Panc1 (cell line): ENCODE data around the gene MXD4.

Experiments
- CTCF ChIP-seq: fragments of 450-650 bp; IDR thresholded peaks from 2 replicates; pipeline ENCODE4 v1.5.1; 2017; ENCODE audit warnings: mild to moderate bottlenecking
- POLR2AphosphoS5 ChIP-seq: IDR thresholded peaks from 2 replicates; pipeline ENCODE4 v1.6.1; 2012; ENCODE audit warnings: mild to moderate bottlenecking, low read depth, low read length, moderate library complexity
- REST ChIP-seq, 2 experiments: IDR thresholded peaks; 2 replicates each; pipeline ENCODE4 v1.6.1; 2011 to 2012; ENCODE audit warnings: low read depth in 2 of 2, control low read depth in 1 of 2, low read length in 1 of 2, mild to moderate bottlenecking in 1 of 2, moderate library complexity in 1 of 2; ENCODE audit not compliant: insufficient read depth in 1 of 2
- SIN3A ChIP-seq: IDR thresholded peaks from 2 replicates; pipeline ENCODE4 v1.6.1; 2012; ENCODE audit warnings: low read depth, mild to moderate bottlenecking, low read length, moderate library complexity, borderline replicate concordance; ENCODE audit not compliant: insufficient read depth

- TF ChIP-seq CTCF (no peak), POLR2AphosphoS5 (no peak), REST (IDR thresholded peaks at IDR 0.05; ENCODE audit: insufficient read depth in 1 of 2, low read depth in 2 of 2, low read length in 1 of 2) (no peak), SIN3A (no peak)
These were observed 39.3 kb upstream of the MXD4 start for GRCh38 chr4:2301225-2301642.
